ENCODE results near the gene EVI5L.

EVI5L gene

GRCh38 chr19:7910321-7911161 lies 80.5 kb downstream of the EVI5L start:
- Histone ChIP-seq H3K27me3 (ENCODE audit: insufficient read depth, low read length, poor library complexity, severe bottlenecking) (no peaks in the 10 kb centered on the region), H3K36me3 (ENCODE audit: insufficient read depth, low read length) (peaks cover 20% of the 10 kb centered on the region; the same call in 1 of the 2 replicates), H4K20me1 (ENCODE audit: insufficient read depth, low read length, poor library complexity, severe bottlenecking) (peaks cover 23% of the 10 kb centered on the region), H3K9ac (ENCODE audit: low read depth, low read length, poor library complexity, severe bottlenecking) (no peak overlapping the region), H3K4me3 (ENCODE audit: low read length, poor library complexity, severe bottlenecking) (no peak overlapping the region), H3F3A (ENCODE audit: low read depth) (no peaks in the 10 kb centered on the region), H2AFZ (ENCODE audit: low read length) (no peak overlapping the region), H3K4me2 (ENCODE audit: low read depth, low read length, poor library complexity, severe bottlenecking) (no peak overlapping the region), H3K9me3 (ENCODE audit: insufficient read depth, low read depth, low read length) (no peaks in the 10 kb centered on the region), H3K4me1 (ENCODE audit: insufficient read depth, low read length, poor library complexity, severe bottlenecking) (peaks cover 8% of the 10 kb centered on the region), H3K9me2 (replicated peaks; ENCODE audit: low read depth, low read length) (no peaks in the 10 kb centered on the region), H3K79me2 (ENCODE audit: insufficient read depth, low read length) (peaks cover 30% of the 10 kb centered on the region)
- no peak for TF ChIP-seq EZH2phosphoT487 (IDR thresholded peaks at IDR 0.05; ENCODE audit: borderline replicate concordance)
- TF ChIP-seq CTCF (conservative IDR thresholded peaks at IDR 0.05; ENCODE audit: low read length): no peak

GRCh38 chr19:7911508-7912143 lies 81.6 kb downstream of the EVI5L start:
- no peak overlapping the region for H3K4me3 ChIP-seq (ENCODE audit: low read length, poor library complexity, severe bottlenecking)
- H3K27me3 ChIP-seq (ENCODE audit: insufficient read depth, low read length, poor library complexity, severe bottlenecking): no peaks in the 10 kb centered on the region
- no peak overlapping the region for H2AFZ ChIP-seq (ENCODE audit: low read length)
- no peaks in the 10 kb centered on the region for H3F3A ChIP-seq (ENCODE audit: low read depth)
- H3K9me3 ChIP-seq (ENCODE audit: insufficient read depth, low read depth, low read length): no peaks in the 10 kb centered on the region
- no peak overlapping the region for H3K9ac ChIP-seq (ENCODE audit: low read depth, low read length, poor library complexity, severe bottlenecking)
- H3K79me2 ChIP-seq (ENCODE audit: insufficient read depth, low read length): peaks cover 19% of the 10 kb centered on the region; the same call in 1 of the 2 replicates
- H3K4me1 ChIP-seq (ENCODE audit: insufficient read depth, low read length, poor library complexity, severe bottlenecking): no peaks in the 10 kb centered on the region
- no peak overlapping the region for H3K4me2 ChIP-seq (ENCODE audit: low read depth, low read length, poor library complexity, severe bottlenecking)
- no peaks in the 10 kb centered on the region for H3K9me2 ChIP-seq (replicated peaks; ENCODE audit: low read depth, low read length)
- peaks cover 20% of the 10 kb centered on the region; the same call in 1 of the 2 replicates for H3K36me3 ChIP-seq (ENCODE audit: insufficient read depth, low read length)
- TF ChIP-seq EZH2phosphoT487 (IDR thresholded peaks at IDR 0.05; ENCODE audit: borderline replicate concordance) (no peak), CTCF (conservative IDR thresholded peaks at IDR 0.05; ENCODE audit: low read length) (no peak)
- peaks cover 15% of the 10 kb centered on the region for H4K20me1 ChIP-seq (ENCODE audit: insufficient read depth, low read length, poor library complexity, severe bottlenecking)

- H3K9me3 ChIP-seq (ENCODE audit: insufficient read depth, low read depth, low read length): no peaks in the 10 kb centered on the region
- H3K4me3 ChIP-seq (ENCODE audit: low read length, poor library complexity, severe bottlenecking): no peak overlapping the region
- no peak overlapping the region for H3K9ac ChIP-seq (ENCODE audit: low read depth, low read length, poor library complexity, severe bottlenecking)
- peaks cover 20% of the 10 kb centered on the region; the same call in 1 of the 2 replicates for H3K36me3 ChIP-seq (ENCODE audit: insufficient read depth, low read length)
- H2AFZ ChIP-seq (ENCODE audit: low read length): no peak overlapping the region
- no peaks in the 10 kb centered on the region for H3F3A ChIP-seq (ENCODE audit: low read depth)
- H3K4me1 ChIP-seq (ENCODE audit: insufficient read depth, low read length, poor library complexity, severe bottlenecking): no peaks in the 10 kb centered on the region
- no peak for TF ChIP-seq CTCF (conservative IDR thresholded peaks at IDR 0.05; ENCODE audit: low read length)
- TF ChIP-seq EZH2phosphoT487 (IDR thresholded peaks at IDR 0.05; ENCODE audit: borderline replicate concordance): no peak
- H3K79me2 ChIP-seq (ENCODE audit: insufficient read depth, low read length): peaks cover 15% of the 10 kb centered on the region; the same call in 1 of the 2 replicates
- no peaks in the 10 kb centered on the region for H3K27me3 ChIP-seq (ENCODE audit: insufficient read depth, low read length, poor library complexity, severe bottlenecking)
- H3K4me2 ChIP-seq (ENCODE audit: low read depth, low read length, poor library complexity, severe bottlenecking): no peak overlapping the region
- no peaks in the 10 kb centered on the region for H3K9me2 ChIP-seq (replicated peaks; ENCODE audit: low read depth, low read length)
- H4K20me1 ChIP-seq (ENCODE audit: insufficient read depth, low read length, poor library complexity, severe bottlenecking): peaks cover 12% of the 10 kb centered on the region
Observed at GRCh38 chr19:7912144-7912696, 82.2 kb downstream of the EVI5L start.
